ENCODE results near the gene CLCA4. TPM values are rescaled to one million over a fixed set of nuclear protein-coding genes. Genes with fewer than 3 reads are reported as not detected.

CLCA4 gene
- total and polyA plus RNA-seq, 8 donors = 0.05 to 0.36 (median 0.23) TPM; not detected in 5

DNA sequence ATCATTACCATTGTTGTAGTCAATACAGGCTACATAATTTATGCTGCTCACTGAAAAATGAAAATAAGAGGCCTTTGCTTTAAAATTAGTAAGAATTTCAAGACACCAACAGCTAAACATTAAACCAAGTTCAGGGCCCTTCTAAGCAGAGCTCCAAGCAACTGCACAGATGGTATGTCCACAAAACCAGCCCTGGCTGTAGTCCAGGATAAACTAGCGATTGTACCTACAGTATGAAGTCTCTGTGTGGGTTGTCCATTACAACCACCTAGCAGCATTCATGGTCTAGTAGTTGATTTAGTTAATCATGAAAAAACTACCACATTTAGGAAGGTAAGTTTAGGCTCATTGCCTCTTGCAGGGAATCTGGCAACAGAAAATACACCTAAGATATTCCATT, 35.3 kb downstream of the CLCA4 start:
- H3K27me3 ChIP-seq = no peaks in the 10 kb centered on the region
- H3K27ac ChIP-seq = no peak overlapping the region
- no peak overlapping the region for H3K4me3 ChIP-seq
- intact Hi-C loops (cut with DNase I) = no loop called here
- H3K9me3 ChIP-seq = no peaks in the 10 kb centered on the region
- no peaks in the 10 kb centered on the region for H3K36me3 ChIP-seq
- H3K4me1 ChIP-seq = no peaks in the 10 kb centered on the region
- TF ChIP-seq, protein P1, sequence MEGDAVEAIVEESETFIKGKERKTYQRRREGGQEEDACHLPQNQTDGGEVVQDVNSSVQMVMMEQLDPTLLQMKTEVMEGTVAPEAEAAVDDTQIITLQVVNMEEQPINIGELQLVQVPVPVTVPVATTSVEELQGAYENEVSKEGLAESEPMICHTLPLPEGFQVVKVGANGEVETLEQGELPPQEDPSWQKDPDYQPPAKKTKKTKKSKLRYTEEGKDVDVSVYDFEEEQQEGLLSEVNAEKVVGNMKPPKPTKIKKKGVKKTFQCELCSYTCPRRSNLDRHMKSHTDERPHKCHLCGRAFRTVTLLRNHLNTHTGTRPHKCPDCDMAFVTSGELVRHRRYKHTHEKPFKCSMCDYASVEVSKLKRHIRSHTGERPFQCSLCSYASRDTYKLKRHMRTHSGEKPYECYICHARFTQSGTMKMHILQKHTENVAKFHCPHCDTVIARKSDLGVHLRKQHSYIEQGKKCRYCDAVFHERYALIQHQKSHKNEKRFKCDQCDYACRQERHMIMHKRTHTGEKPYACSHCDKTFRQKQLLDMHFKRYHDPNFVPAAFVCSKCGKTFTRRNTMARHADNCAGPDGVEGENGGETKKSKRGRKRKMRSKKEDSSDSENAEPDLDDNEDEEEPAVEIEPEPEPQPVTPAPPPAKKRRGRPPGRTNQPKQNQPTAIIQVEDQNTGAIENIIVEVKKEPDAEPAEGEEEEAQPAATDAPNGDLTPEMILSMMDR (IDR thresholded peaks at IDR 0.05) = no peak
- ATAC-seq (no peak), DNase-seq (no peak)

DNA sequence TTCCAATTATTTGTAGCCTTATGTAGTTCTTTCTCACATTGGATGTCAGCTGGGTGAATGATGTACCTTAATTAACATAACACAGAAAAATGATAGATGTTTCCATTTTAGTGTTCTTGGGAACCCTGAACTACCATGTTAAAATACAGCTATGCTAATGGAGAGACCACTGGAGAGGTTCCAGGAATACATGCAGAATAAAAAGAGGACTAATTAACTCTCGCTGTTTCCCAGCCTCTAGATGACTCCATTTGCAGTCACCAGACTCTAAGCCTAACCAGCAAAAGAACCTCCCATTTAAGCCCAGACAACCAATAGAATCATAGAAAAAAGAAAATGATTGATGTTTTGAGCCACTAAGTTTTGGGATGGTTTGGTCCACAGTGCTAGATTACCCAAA, 36.2 kb downstream of the CLCA4 start:
- Histone ChIP-seq H3K27ac (no peak overlapping the region), H3K36me3 (no peaks in the 10 kb centered on the region), H3K4me1 (no peaks in the 10 kb centered on the region), H3K4me3 (no peak overlapping the region), H3K27me3 (no peaks in the 10 kb centered on the region), H3K9me3 (no peaks in the 10 kb centered on the region)
- no peak for ATAC-seq
- TF ChIP-seq, protein P1 (IDR thresholded peaks at IDR 0.05) = no peak
- no peak for DNase-seq
- intact Hi-C loops (cut with DNase I) = no loop called here

DNA sequence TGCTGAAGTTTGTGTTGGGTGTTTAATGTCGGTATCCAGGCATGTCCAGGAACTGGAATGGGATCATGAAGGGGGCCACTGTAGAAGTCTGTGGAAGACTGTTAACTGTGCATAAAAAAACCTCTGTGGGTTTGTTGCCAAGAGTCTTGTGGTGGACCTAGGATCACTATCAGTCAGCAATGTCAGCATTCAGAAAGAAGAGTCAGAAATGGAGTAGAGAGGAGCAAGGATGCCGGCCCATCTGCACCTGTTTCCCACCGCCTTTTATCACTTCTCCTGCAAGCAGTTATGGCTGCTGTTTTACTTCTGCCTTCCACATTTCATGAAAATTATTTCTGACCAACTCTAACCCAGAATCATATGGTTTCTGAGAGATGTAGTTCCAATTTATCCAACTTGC, 36.7 kb downstream of the CLCA4 start:
- intact Hi-C loops (cut with DNase I) = no loop called here
- H3K9me3 ChIP-seq = no peaks in the 10 kb centered on the region
- no peaks in the 10 kb centered on the region for H3K27me3 ChIP-seq
- H3K4me1 ChIP-seq = no peaks in the 10 kb centered on the region
- no peaks in the 10 kb centered on the region for H3K36me3 ChIP-seq
- no peak overlapping the region for H3K27ac ChIP-seq
- DNase-seq = no peak
- ATAC-seq = no peak
- TF ChIP-seq, protein P1 (IDR thresholded peaks at IDR 0.05) = no peak
- no peak overlapping the region for H3K4me3 ChIP-seq

DNA sequence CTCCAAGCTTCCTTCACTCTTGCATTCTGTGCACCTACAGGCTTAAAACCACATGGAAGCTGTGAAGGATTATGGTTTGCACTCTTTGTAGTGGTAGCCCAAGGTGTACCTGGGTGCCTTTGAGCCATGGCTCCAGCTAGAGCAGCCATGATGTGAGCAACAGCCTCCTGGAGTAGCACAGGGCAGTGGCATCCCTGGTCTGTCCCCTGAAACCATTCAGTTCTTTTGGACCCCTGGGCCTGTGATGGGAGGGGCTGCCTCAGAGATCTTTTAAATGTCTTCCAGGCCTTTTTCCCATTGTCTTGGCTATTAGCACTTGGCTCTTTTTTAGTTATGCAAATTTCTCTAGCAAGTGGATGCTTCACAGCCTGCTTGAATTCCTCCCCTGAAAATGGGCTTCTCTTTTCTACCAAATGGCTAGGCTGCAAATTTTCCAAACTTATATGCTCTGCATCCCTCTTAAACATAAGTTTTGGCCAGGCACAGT, 47.4 kb downstream of the CLCA4 start:
- Histone ChIP-seq H3K36me3 (no peaks in the 10 kb centered on the region), H3K27me3 (no peaks in the 10 kb centered on the region), H3K4me1 (no peaks in the 10 kb centered on the region), H3K27ac (no peak overlapping the region), H3K4me3 (no peak overlapping the region), H3K9me3 (peaks cover 0 to 22% of the 10 kb centered on the region in 2 donors)
- TF ChIP-seq, protein P1 (IDR thresholded peaks at IDR 0.05) = no peak
- intact Hi-C loops (cut with DNase I) = no loop called here
- ATAC-seq (no peak), DNase-seq (no peak)

DNA sequence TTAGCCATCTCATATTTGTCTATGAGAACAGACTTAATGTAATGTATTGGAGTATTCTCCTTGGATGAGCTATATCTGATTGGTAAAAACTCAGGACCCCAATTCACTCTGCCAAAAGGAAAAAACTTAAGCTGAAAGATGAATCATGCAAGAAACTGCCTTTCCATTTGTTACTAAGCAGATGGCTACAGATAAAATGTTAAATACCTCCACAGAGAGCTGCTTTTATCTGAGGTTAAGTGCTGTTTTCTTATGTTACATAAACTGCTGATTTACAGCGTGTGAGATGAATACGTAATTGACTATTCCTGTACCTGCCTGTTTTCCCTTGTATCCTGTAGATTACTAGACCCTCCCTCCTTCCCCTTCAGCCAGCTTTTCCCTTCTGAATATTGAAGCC, 49.3 kb downstream of the CLCA4 start:
- no peak for ATAC-seq
- no peak for DNase-seq
- TF ChIP-seq, protein P1 (IDR thresholded peaks at IDR 0.05) = no peak
- no peaks in the 10 kb centered on the region for H3K4me1 ChIP-seq
- H3K27me3 ChIP-seq = no peaks in the 10 kb centered on the region
- H3K4me3 ChIP-seq = no peak overlapping the region
- peaks cover 0 to 22% of the 10 kb centered on the region in 2 donors for H3K9me3 ChIP-seq
- intact Hi-C loops (cut with DNase I) = no loop called here
- no peak overlapping the region for H3K27ac ChIP-seq
- no peaks in the 10 kb centered on the region for H3K36me3 ChIP-seq

Data from left lung (tissue), 10 donors.